Measurements from ENCODE around the gene STIL.

- TF ChIP-seq, protein P1, sequence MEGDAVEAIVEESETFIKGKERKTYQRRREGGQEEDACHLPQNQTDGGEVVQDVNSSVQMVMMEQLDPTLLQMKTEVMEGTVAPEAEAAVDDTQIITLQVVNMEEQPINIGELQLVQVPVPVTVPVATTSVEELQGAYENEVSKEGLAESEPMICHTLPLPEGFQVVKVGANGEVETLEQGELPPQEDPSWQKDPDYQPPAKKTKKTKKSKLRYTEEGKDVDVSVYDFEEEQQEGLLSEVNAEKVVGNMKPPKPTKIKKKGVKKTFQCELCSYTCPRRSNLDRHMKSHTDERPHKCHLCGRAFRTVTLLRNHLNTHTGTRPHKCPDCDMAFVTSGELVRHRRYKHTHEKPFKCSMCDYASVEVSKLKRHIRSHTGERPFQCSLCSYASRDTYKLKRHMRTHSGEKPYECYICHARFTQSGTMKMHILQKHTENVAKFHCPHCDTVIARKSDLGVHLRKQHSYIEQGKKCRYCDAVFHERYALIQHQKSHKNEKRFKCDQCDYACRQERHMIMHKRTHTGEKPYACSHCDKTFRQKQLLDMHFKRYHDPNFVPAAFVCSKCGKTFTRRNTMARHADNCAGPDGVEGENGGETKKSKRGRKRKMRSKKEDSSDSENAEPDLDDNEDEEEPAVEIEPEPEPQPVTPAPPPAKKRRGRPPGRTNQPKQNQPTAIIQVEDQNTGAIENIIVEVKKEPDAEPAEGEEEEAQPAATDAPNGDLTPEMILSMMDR (IDR thresholded peaks at IDR 0.05): no peak
- no peak for TF ChIP-seq POLR2A (IDR thresholded peaks at IDR 0.05)
- no peak for TF ChIP-seq POLR2AphosphoS5 (IDR thresholded peaks at IDR 0.05)
- no peak for TF ChIP-seq EP300 (IDR thresholded peaks at IDR 0.05)
These were observed 99.4 kb downstream of the STIL start for GRCh38 chr1:47214549-47214948.

Data from suprapubic skin (tissue), 4 donors.